ENCODE results near the gene TMEM95. TPM values are rescaled to one million over a fixed set of nuclear protein-coding genes. Genes with fewer than 3 reads are reported as not detected.
"Not testable (repeated sequence)": the region's sequence is repeated elsewhere in the genome, so short reads cannot be mapped to it uniquely, and the experiment has no call there.

The TMEM95 gene
- total and polyA plus RNA-seq, 2 donors (not counting 1 experiment from before 2014, with no cell fraction given), result not detected

DNA sequence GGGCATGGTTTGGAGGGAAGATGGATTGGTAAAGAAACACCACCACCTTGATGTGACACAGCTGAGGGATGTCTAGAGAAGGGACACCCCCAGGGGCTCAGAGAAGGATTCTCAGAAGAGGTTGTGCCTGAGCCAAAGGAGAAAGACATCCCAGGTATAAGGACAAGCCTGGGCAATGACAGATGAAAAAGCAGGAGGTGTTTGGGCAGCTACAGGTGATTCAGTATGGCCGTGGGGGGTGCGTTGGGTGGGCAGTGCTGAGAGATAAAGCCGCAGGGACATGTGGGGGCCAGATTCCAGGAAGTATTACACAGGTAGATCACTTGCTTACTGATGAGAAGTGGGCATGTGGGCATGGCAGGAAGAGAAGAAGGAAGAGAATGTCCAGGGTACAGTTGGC is 7.0 kb downstream of the TMEM95 start:
- Histone ChIP-seq H3K4me3 (replicated peaks in 1 of 4; ENCODE audit: control extremely low read depth in 1 of 4, insufficient read depth in 1 of 4, low read depth in 3 of 4, low read length in 4 of 4) (no peak overlapping the region), H3K9ac (ENCODE audit: insufficient read depth, low read length) (no peak overlapping the region), H2AFZ (ENCODE audit: low read length) (no peak overlapping the region), H3K4me2 (ENCODE audit: extremely low read depth, insufficient read depth, low read length) (no peak overlapping the region), H3K27me3 (ENCODE audit: control insufficient read depth, insufficient read depth, low read length) (no peaks in the 10 kb centered on the region), H4K20me1 (ENCODE audit: control insufficient read depth, extremely low read depth, insufficient read depth, low read length) (no peaks in the 10 kb centered on the region), H3K79me2 (ENCODE audit: control insufficient read depth, insufficient read depth, low read length) (no peaks in the 10 kb centered on the region), H3K9me3 (ENCODE audit: control insufficient read depth, insufficient read depth, low read depth, low read length) (no peaks in the 10 kb centered on the region), H3K36me3 (ENCODE audit: control insufficient read depth, insufficient read depth, low read length) (no peaks in the 10 kb centered on the region), H3K27ac (ENCODE audit: insufficient read depth, low read length) (no peak overlapping the region), H3K4me1 (ENCODE audit: control insufficient read depth, extremely low read depth, insufficient read depth, low read length) (no peaks in the 10 kb centered on the region)
- TF ChIP-seq, protein P1, sequence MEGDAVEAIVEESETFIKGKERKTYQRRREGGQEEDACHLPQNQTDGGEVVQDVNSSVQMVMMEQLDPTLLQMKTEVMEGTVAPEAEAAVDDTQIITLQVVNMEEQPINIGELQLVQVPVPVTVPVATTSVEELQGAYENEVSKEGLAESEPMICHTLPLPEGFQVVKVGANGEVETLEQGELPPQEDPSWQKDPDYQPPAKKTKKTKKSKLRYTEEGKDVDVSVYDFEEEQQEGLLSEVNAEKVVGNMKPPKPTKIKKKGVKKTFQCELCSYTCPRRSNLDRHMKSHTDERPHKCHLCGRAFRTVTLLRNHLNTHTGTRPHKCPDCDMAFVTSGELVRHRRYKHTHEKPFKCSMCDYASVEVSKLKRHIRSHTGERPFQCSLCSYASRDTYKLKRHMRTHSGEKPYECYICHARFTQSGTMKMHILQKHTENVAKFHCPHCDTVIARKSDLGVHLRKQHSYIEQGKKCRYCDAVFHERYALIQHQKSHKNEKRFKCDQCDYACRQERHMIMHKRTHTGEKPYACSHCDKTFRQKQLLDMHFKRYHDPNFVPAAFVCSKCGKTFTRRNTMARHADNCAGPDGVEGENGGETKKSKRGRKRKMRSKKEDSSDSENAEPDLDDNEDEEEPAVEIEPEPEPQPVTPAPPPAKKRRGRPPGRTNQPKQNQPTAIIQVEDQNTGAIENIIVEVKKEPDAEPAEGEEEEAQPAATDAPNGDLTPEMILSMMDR (conservative IDR thresholded peaks at IDR 0.05 in 1 of 2, IDR thresholded peaks at IDR 0.05 in 1 of 2; ENCODE audit: low read depth in 1 of 2, low read length in 2 of 2), result no peak
- TF ChIP-seq EZH2 (IDR thresholded peaks at IDR 0.05; ENCODE audit: low read length, missing control alignments), result no peak
- DNase-seq (ENCODE audit: low read depth in 2 of 2), result no peak

DNA sequence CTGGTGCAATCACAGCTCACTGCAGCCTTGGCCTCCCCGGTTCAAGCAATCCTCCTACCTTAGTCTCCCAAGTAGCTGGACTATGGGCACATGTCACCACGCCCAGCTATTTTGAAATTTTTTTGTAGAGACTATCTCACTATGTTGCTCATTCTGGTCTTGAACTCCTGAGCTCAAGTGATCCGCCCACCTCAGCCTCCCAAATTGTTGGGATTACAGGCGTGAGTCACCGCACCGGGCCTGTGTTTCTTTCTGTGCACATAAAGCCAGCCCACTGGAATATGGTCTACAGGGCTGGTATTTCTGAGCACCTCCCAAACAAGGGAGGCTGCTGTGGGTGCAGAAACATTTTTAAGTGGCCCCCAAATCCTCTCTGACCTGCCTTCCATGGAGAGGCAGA is 8.4 kb downstream of the TMEM95 start:
- Histone ChIP-seq H3K4me3 (replicated peaks in 1 of 4; ENCODE audit: control extremely low read depth in 1 of 4, insufficient read depth in 1 of 4, low read depth in 3 of 4, low read length in 4 of 4) (no peak overlapping the region), H3K9me3 (ENCODE audit: control insufficient read depth, insufficient read depth, low read depth, low read length) (no peaks in the 10 kb centered on the region), H3K27ac (ENCODE audit: insufficient read depth, low read length) (no peak overlapping the region), H3K27me3 (ENCODE audit: control insufficient read depth, insufficient read depth, low read length) (no peaks in the 10 kb centered on the region), H2AFZ (ENCODE audit: low read length) (no peak overlapping the region), H4K20me1 (ENCODE audit: control insufficient read depth, extremely low read depth, insufficient read depth, low read length) (no peaks in the 10 kb centered on the region), H3K9ac (ENCODE audit: insufficient read depth, low read length) (no peak overlapping the region), H3K4me2 (ENCODE audit: extremely low read depth, insufficient read depth, low read length) (no peak overlapping the region), H3K36me3 (ENCODE audit: control insufficient read depth, insufficient read depth, low read length) (no peaks in the 10 kb centered on the region), H3K4me1 (ENCODE audit: control insufficient read depth, extremely low read depth, insufficient read depth, low read length) (no peaks in the 10 kb centered on the region), H3K79me2 (ENCODE audit: control insufficient read depth, insufficient read depth, low read length) (no peaks in the 10 kb centered on the region)
- no peak for DNase-seq (ENCODE audit: low read depth in 2 of 2)
- TF ChIP-seq, protein P1 (conservative IDR thresholded peaks at IDR 0.05 in 1 of 2, IDR thresholded peaks at IDR 0.05 in 1 of 2; ENCODE audit: low read depth in 1 of 2, low read length in 2 of 2), result no peak
- no peak for TF ChIP-seq EZH2 (IDR thresholded peaks at IDR 0.05; ENCODE audit: low read length, missing control alignments)

DNA sequence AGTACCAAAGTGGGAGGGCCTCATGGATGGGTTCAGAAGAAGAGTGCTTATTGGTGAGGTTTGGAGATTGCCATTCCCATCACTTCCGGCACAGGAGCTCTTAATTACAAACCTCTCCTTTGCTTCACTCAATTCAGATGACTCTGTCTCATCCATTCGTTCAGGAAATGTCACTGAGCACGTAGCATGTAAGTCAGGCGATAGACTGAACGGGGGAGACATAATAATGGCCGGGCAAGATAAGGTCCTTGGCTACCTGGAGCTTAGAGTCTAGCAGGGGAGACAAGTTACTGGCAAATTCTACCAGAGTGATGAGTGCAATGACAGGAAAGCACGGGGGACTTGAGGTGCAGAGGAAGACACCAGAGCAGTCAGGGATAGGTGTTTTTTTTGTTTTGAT is 11.0 kb downstream of the TMEM95 start:
- not testable (repeated sequence) for H3K27ac ChIP-seq (ENCODE audit: insufficient read depth, low read length); H3K9me3 ChIP-seq (ENCODE audit: control insufficient read depth, insufficient read depth, low read depth, low read length); H3K36me3 ChIP-seq (ENCODE audit: control insufficient read depth, insufficient read depth, low read length); H4K20me1 ChIP-seq (ENCODE audit: control insufficient read depth, extremely low read depth, insufficient read depth, low read length); H3K4me1 ChIP-seq (ENCODE audit: control insufficient read depth, extremely low read depth, insufficient read depth, low read length); DNase-seq (ENCODE audit: low read depth in 2 of 2); H3K79me2 ChIP-seq (ENCODE audit: control insufficient read depth, insufficient read depth, low read length); H2AFZ ChIP-seq (ENCODE audit: low read length); H3K4me3 ChIP-seq (replicated peaks in 1 of 4; ENCODE audit: control extremely low read depth in 1 of 4, insufficient read depth in 1 of 4, low read depth in 3 of 4, low read length in 4 of 4); H3K4me2 ChIP-seq (ENCODE audit: extremely low read depth, insufficient read depth, low read length); H3K9ac ChIP-seq (ENCODE audit: insufficient read depth, low read length); H3K27me3 ChIP-seq (ENCODE audit: control insufficient read depth, insufficient read depth, low read length)
